SK-N-SH treated with all-trans-retinoic acid at 6 μM for 48 hours (cell line): Measurements from ENCODE around the gene SDK1.

ENCODE experiments used
- ATAC-seq: fragments of 200-7000 bp; cut with Tn5 transposase; 3 replicates; pipeline ENCODE4 v1.9.1; 2020; ENCODE audit warnings: mild to moderate bottlenecking, moderate library complexity
- ARNTL ChIP-seq: fragments of 450-650 bp; formaldehyde crosslinking; IDR thresholded peaks from 2 replicates; pipeline ENCODE4 v1.5.0; 2020; ENCODE audit warnings: low read depth, mild to moderate bottlenecking, moderate library complexity, borderline replicate concordance
- BACH2 ChIP-seq: fragments of 250-450 bp; sonication (Bioruptor Pico); IDR thresholded peaks from 2 replicates; pipeline ENCODE4 v1.9.0; 2021; ENCODE audit warnings: mild to moderate bottlenecking, borderline replicate concordance
- CSDC2 ChIP-seq: fragments of 250-450 bp; sonication (Bioruptor Pico); IDR thresholded peaks from 2 replicates; pipeline ENCODE4 v1.5.0; 2020; ENCODE audit warnings: mild to moderate bottlenecking, moderate library complexity
- CSRNP3 ChIP-seq: fragments of 250-450 bp; sonication (Bioruptor Pico); IDR thresholded peaks from 2 replicates; pipeline ENCODE4 v1.5.1; 2021; ENCODE audit warnings: mild to moderate bottlenecking, moderate library complexity
- ESRRG ChIP-seq: fragments of 250-450 bp; sonication (Bioruptor Pico); IDR thresholded peaks from 2 replicates; pipeline ENCODE4 v1.6.1; 2021; ENCODE audit warnings: mild to moderate bottlenecking
- GLIS3 ChIP-seq: fragments of 250-450 bp; sonication (Bioruptor Pico); IDR thresholded peaks from 2 replicates; pipeline ENCODE4 v1.5.0; 2020; ENCODE audit warnings: mild to moderate bottlenecking, moderate library complexity
- ISL1 ChIP-seq: fragments of 250-450 bp; sonication (Bioruptor Pico); IDR thresholded peaks from 2 replicates; pipeline ENCODE4 v2.1.2; 2022; ENCODE audit warnings: mild to moderate bottlenecking, moderate library complexity
- OSR1 ChIP-seq: fragments of 250-450 bp; sonication (Bioruptor Pico); IDR thresholded peaks from 2 replicates; pipeline ENCODE4 v1.8.0; 2022; ENCODE audit warnings: moderate library complexity, mild to moderate bottlenecking, inconsistent platforms
- PATZ1 ChIP-seq: fragments of 250-450 bp; sonication (Bioruptor Pico); IDR thresholded peaks from 2 replicates; pipeline ENCODE4 v1.8.0; 2020; ENCODE audit warnings: mild to moderate bottlenecking, moderate library complexity, borderline replicate concordance
- POU6F1 ChIP-seq: fragments of 250-450 bp; sonication (Bioruptor Pico); IDR thresholded peaks from 2 replicates; pipeline ENCODE4 v1.8.0; 2021; ENCODE audit warnings: low read depth, mild to moderate bottlenecking, moderate library complexity, borderline replicate concordance
- PPARA ChIP-seq: fragments of 250-450 bp; sonication (Bioruptor Pico); IDR thresholded peaks from 2 replicates; pipeline ENCODE4 v1.5.0; 2020; ENCODE audit warnings: mild to moderate bottlenecking, borderline replicate concordance
- RARB ChIP-seq: fragments of 250-450 bp; sonication (Bioruptor Pico); IDR thresholded peaks from 2 replicates; pipeline ENCODE4 v1.8.0; 2021; ENCODE audit warnings: mild to moderate bottlenecking, moderate library complexity
- SNAI2 ChIP-seq: fragments of 250-450 bp; sonication (Bioruptor Pico); IDR thresholded peaks from 2 replicates; pipeline ENCODE4 v1.5.0; 2020; ENCODE audit warnings: mild to moderate bottlenecking, moderate library complexity
- TOX ChIP-seq: fragments of 250-450 bp; sonication (Bioruptor Pico); IDR thresholded peaks from 2 replicates; pipeline ENCODE4 v1.8.0; 2021; ENCODE audit warnings: mild to moderate bottlenecking, moderate library complexity, borderline replicate concordance
- ZC3H10 ChIP-seq: fragments of 250-450 bp; sonication (Bioruptor Pico); IDR thresholded peaks from 2 replicates; pipeline ENCODE4 v1.5.1; 2021; ENCODE audit warnings: mild to moderate bottlenecking, moderate library complexity
- ZFP30 ChIP-seq: fragments of 450-650 bp; formaldehyde crosslinking; IDR thresholded peaks from 2 replicates; pipeline ENCODE4 v1.5.0; 2022; ENCODE audit warnings: mild to moderate bottlenecking, moderate library complexity
- ZNF565 ChIP-seq: fragments of 450-650 bp; formaldehyde crosslinking; conservative IDR thresholded peaks from 2 replicates; pipeline ENCODE4 v1.5.0; 2020; ENCODE audit warnings: low read depth, mild to moderate bottlenecking, moderate library complexity
- ZNF70 ChIP-seq: fragments of 450-650 bp; formaldehyde crosslinking; IDR thresholded peaks from 2 replicates; pipeline ENCODE4 v1.5.0; 2020; ENCODE audit warnings: mild to moderate bottlenecking, moderate library complexity
- ZNF8 ChIP-seq: fragments of 450-650 bp; formaldehyde crosslinking; IDR thresholded peaks from 2 replicates; pipeline ENCODE4 v1.5.0; 2020; ENCODE audit warnings: mild to moderate bottlenecking, moderate library complexity
- TF ChIP-seq, protein P1 (sequence below): fragments of 250-450 bp; sonication (Bioruptor Pico); IDR thresholded peaks from 2 replicates; pipeline ENCODE4 v1.5.1; 2020; ENCODE audit warnings: low read depth, mild to moderate bottlenecking, moderate library complexity
- TF ChIP-seq, protein P2 (sequence below): fragments of 250-450 bp; sonication (Bioruptor Pico); IDR thresholded peaks from 2 replicates; pipeline ENCODE4 v1.5.0; 2020; ENCODE audit warnings: mild to moderate bottlenecking, moderate library complexity

Gene SDK1

DNA sequence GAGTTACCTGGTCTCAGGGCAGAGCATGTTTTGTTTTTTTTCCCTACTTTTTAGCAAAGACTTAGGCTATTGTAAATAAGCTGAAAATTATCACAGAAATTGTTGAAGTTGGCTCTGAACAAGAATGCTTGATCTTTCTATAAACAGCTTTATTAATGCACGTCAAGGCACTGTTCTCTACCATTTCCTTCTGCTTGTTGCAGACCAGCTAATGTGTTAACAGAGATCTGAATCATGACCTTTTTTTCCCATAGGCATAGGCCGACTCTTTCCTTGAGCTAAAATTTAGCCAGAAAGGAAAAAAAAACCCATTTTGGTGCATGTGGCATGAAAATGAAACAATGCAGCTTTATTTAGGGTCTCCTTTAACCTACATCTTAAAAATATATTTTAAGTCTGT lies 248.5 kb downstream of the SDK1 start:
- TF ChIP-seq ISL1 (CRISPR knock-in tag) (no peak), RARB (CRISPR knock-in tag) (no peak), ZFP30 (CRISPR knock-in tag) (no peak), PPARA (CRISPR knock-in tag) (no peak), TOX (no peak), ESRRG (CRISPR knock-in tag) (no peak), ZC3H10 (CRISPR knock-in tag) (no peak), ZNF70 (CRISPR knock-in tag) (no peak), OSR1 (CRISPR knock-in tag) (no peak)
- TF ChIP-seq, protein P1, sequence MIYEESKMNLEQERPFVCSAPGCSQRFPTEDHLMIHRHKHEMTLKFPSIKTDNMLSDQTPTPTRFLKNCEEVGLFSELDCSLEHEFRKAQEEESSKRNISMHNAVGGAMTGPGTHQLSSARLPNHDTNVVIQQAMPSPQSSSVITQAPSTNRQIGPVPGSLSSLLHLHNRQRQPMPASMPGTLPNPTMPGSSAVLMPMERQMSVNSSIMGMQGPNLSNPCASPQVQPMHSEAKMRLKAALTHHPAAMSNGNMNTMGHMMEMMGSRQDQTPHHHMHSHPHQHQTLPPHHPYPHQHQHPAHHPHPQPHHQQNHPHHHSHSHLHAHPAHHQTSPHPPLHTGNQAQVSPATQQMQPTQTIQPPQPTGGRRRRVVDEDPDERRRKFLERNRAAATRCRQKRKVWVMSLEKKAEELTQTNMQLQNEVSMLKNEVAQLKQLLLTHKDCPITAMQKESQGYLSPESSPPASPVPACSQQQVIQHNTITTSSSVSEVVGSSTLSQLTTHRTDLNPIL (CRISPR knock-in tag): no peak
- TF ChIP-seq, all 23 proteins: peak for 0
- ATAC-seq: no peak

GRCh38 chr7:3551536-3551935 lies 250.5 kb downstream of the SDK1 start:
- TF ChIP-seq ESRRG (CRISPR knock-in tag): no peak
- TF ChIP-seq, protein P1 (CRISPR knock-in tag): no peak
- no peak for TF ChIP-seq ISL1 (CRISPR knock-in tag)
- TF ChIP-seq ARNTL (CRISPR knock-in tag): no peak
- no peak for TF ChIP-seq RARB (CRISPR knock-in tag)
- no peak for TF ChIP-seq CSRNP3 (CRISPR knock-in tag)
- TF ChIP-seq ZC3H10 (CRISPR knock-in tag): no peak
- no peak for TF ChIP-seq ZNF8 (CRISPR knock-in tag)
- TF ChIP-seq SNAI2 (CRISPR knock-in tag): no peak
- no peak for TF ChIP-seq POU6F1
- TF ChIP-seq, protein P2, sequence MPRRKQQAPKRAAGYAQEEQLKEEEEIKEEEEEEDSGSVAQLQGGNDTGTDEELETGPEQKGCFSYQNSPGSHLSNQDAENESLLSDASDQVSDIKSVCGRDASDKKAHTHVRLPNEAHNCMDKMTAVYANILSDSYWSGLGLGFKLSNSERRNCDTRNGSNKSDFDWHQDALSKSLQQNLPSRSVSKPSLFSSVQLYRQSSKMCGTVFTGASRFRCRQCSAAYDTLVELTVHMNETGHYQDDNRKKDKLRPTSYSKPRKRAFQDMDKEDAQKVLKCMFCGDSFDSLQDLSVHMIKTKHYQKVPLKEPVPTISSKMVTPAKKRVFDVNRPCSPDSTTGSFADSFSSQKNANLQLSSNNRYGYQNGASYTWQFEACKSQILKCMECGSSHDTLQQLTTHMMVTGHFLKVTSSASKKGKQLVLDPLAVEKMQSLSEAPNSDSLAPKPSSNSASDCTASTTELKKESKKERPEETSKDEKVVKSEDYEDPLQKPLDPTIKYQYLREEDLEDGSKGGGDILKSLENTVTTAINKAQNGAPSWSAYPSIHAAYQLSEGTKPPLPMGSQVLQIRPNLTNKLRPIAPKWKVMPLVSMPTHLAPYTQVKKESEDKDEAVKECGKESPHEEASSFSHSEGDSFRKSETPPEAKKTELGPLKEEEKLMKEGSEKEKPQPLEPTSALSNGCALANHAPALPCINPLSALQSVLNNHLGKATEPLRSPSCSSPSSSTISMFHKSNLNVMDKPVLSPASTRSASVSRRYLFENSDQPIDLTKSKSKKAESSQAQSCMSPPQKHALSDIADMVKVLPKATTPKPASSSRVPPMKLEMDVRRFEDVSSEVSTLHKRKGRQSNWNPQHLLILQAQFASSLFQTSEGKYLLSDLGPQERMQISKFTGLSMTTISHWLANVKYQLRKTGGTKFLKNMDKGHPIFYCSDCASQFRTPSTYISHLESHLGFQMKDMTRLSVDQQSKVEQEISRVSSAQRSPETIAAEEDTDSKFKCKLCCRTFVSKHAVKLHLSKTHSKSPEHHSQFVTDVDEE (CRISPR knock-in tag): no peak
- no peak for TF ChIP-seq OSR1 (CRISPR knock-in tag)
- no peak for TF ChIP-seq TOX
- TF ChIP-seq PATZ1 (CRISPR knock-in tag): no peak
- TF ChIP-seq ZNF70 (CRISPR knock-in tag): no peak
- TF ChIP-seq BACH2: no peak
- TF ChIP-seq, all 23 proteins: peak for 0
- no peak for ATAC-seq

DNA sequence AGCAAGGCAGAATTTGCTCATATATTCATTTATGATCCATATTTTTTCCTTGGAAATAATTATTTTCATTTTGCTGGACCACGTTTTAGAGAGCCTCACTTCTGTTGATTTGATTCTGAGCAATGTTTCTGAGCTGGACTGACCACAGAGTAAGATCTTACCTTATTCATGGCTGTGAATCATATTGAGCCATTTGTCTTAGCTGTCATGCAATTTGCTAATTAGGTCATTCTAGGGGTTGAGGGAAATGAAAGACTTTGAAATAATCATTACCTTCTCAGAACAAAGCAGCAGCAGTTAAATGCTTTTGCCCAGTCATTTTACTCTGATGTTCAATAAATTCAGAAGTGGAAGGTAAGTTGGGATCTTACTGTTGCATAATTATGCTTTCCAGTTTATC lies 251.4 kb downstream of the SDK1 start:
- ATAC-seq: no peak
- no peak for TF ChIP-seq CSDC2
- TF ChIP-seq ARNTL (CRISPR knock-in tag): no peak
- no peak for TF ChIP-seq ZNF565 (CRISPR knock-in tag)
- TF ChIP-seq, protein P1 (CRISPR knock-in tag): no peak
- no peak for TF ChIP-seq PPARA (CRISPR knock-in tag)
- TF ChIP-seq GLIS3: no peak
- TF ChIP-seq BACH2: no peak
- TF ChIP-seq ZNF8 (CRISPR knock-in tag): no peak
- TF ChIP-seq, protein P2 (CRISPR knock-in tag): no peak
